ENCODE data around the gene MTF2.

MTF2 gene

GRCh38 chr1:93082313-93082712 lies 3.2 kb downstream of the MTF2 start:
- in situ Hi-C loops (cut with MboI; ENCODE audit: low sequenced_read_pairs), result no loop called here

GRCh38 chr1:93083979-93084378 lies 4.9 kb downstream of the MTF2 start:
- in situ Hi-C loops (cut with MboI; ENCODE audit: low sequenced_read_pairs), result no loop called here

DNA sequence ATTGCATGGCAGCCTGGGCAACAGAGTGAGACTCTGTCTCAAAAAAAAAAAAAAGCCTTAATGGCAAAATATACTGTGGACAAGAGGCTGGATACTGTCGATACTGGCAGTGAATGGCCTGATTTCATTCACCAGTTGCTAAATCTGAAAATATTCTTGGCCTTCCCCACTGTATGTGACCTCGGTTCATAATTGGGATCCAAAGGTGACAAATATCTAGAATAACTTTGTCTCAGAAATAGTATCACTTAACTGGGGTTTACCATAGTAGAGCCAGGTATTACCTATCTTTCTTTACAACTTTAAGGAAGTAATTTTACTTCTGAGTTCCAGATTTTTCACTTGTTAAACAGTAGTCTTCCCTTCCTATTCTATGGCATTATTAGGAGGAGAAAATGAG lies 8.4 kb downstream of the MTF2 start:
- in situ Hi-C loops (cut with MboI; ENCODE audit: low sequenced_read_pairs), result no loop called here

GRCh38 chr1:93093332-93094006 lies 14.4 kb downstream of the MTF2 start:
- in situ Hi-C loops (cut with MboI; ENCODE audit: low sequenced_read_pairs), result no loop called here

DNA sequence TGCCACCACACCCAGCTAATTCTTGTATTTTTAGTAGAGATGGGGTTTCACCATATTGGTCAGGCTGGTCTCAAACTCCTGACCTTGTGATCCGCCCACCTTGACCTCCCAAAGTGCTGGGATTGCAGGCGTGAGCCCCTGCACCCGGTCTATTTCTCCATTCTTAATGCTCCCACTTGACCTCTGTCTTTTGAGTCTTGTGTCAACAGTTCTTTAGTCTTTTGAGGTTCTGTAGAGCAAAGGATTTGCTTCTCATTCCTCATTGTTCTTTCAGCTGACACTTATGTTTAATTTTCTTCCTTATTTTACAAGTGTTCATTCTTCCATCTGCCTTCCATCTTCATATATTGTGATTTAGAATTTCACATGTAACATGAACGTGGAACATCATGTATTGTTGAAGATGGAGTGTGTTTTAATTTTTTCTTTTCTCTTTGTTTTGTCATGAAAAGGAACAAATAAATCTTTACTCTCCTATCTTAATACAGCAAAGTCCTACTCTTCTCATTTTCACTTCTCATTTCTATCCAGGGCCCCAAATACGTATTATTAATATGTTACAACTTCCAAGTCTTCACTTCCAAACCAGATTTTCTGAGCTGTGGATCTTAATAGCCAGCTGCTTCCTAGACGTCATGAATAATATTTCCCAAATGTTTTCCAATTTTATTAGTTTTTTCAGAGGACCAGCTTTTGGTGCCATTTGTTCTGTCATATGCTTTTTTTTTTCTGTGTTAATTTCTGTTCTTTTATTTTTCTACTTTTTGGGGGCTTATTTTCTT lies 16.9 kb downstream of the MTF2 start:
- in situ Hi-C loops (cut with MboI; ENCODE audit: low sequenced_read_pairs), result no loop called here

- in situ Hi-C loops (cut with MboI; ENCODE audit: low sequenced_read_pairs), result no loop called here
Measured at GRCh38 chr1:93102142-93102541, 23.1 kb downstream of the MTF2 start.

GRCh38 chr1:93106226-93106625 lies 27.1 kb downstream of the MTF2 start:
- in situ Hi-C loops (cut with MboI; ENCODE audit: low sequenced_read_pairs), result no loop called here

- in situ Hi-C loops (cut with MboI; ENCODE audit: low sequenced_read_pairs), result no loop called here
Measured at GRCh38 chr1:93107395-93107794, 28.3 kb downstream of the MTF2 start.

- in situ Hi-C loops (cut with MboI; ENCODE audit: low sequenced_read_pairs), result no loop called here
Measured at GRCh38 chr1:93108335-93108734, 29.3 kb downstream of the MTF2 start.

DNA sequence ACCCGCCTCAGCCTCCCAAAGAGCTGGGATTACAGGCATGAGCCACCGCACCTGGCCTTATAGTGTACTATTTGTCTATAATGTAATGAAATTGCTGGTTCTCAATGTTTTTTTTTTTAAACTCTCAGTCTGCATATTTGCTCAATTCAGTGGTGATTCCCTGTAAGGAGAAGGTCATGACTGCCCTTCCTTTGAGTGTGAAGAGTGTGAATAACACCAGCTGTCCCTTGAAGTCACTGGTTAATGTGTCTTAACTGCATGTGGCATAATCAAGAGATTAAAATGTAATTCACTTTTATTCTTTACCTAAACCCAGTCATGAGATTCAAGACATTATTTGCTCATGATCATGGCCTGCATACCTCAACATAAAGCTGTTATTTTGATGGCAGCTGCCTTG lies 30.5 kb downstream of the MTF2 start:
- in situ Hi-C loops (cut with MboI; ENCODE audit: low sequenced_read_pairs), result no loop called here

GRCh38 chr1:93111065-93111464 lies 32.0 kb downstream of the MTF2 start:
- in situ Hi-C loops (cut with MboI; ENCODE audit: low sequenced_read_pairs), result no loop called here

GRCh38 chr1:93111561-93111960 lies 32.5 kb downstream of the MTF2 start:
- in situ Hi-C loops (cut with MboI; ENCODE audit: low sequenced_read_pairs), result no loop called here

- in situ Hi-C loops (cut with MboI; ENCODE audit: low sequenced_read_pairs), result no loop called here
Measured at GRCh38 chr1:93113127-93113526, 34.0 kb downstream of the MTF2 start.

GRCh38 chr1:93114391-93114790 lies 35.3 kb downstream of the MTF2 start:
- in situ Hi-C loops (cut with MboI; ENCODE audit: low sequenced_read_pairs), result no loop called here

DNA sequence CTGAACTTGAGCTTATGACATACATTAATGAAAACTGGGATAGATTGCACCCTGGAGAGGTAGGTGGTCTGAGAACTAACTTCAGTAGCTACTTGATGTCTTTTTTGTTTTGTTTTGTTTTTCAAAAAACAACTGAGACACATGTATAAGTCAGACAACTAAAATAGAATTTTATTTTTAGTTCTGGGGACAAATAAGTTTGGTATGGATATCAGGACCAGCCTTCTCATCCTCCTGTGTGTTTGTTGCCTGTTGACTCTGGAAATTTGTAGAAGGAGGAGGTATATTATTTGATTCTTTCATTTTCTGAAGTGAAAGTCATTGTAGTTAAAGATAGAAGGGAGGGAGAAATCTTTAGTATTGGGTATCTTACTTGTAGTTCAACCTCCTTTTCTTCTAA lies 41.5 kb downstream of the MTF2 start:
- in situ Hi-C loops (cut with MboI; ENCODE audit: low sequenced_read_pairs), result no loop called here

DNA sequence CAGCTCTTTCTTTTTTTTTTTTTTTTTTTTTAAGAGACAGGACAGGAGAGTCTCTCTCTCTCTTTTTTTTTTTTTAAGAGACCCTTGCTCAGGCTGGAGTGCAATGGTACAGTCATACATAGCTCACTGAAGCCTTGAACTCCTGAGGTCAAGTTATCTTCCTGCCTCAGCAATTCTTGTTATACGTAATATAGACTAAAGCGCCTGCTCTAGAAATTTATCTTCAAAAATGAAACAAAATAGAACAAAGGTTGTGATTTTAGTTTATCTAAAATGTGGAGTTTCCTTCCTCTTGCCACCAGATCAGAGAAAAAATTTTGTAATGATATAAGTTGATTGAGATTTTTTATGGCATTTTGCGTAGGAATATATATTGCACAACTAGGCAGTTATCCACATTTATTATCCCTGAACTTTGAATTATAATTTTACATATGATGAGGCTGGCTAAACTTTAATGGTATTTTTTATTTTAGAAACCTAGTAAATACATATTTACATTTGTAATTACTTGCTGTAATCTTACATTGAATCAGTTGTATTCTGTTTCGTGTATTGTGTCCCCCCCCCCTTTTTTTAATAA lies 44.2 kb downstream of the MTF2 start:
- in situ Hi-C loops (cut with MboI; ENCODE audit: low sequenced_read_pairs), result no loop called here

GRCh38 chr1:93124556-93125355 lies 45.7 kb downstream of the MTF2 start:
- in situ Hi-C loops (cut with MboI; ENCODE audit: low sequenced_read_pairs), result no loop called here

- in situ Hi-C loops (cut with MboI; ENCODE audit: low sequenced_read_pairs), result no loop called here
Measured at GRCh38 chr1:93129507-93130099, 50.5 kb downstream of the MTF2 start.

DNA sequence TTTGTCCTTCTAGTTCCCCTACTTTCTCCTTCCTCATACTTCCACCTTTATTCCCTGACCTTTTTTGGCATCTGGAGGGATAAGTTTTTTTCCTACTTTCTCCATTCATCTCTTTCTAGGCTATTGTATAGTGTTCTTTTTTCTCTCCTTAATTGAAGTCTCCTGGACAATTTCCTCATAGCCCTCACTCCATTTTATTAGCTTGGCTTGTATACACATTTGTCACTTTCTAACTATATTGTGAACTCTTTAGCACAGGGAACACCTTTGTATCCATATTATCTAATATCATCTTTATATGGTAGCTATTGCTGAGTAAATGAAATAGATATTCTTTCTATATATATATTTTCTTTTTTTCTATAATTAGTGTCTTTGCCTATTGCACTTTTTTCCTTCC lies 53.6 kb downstream of the MTF2 start:
- in situ Hi-C loops (cut with MboI; ENCODE audit: low sequenced_read_pairs), result no loop called here

DNA sequence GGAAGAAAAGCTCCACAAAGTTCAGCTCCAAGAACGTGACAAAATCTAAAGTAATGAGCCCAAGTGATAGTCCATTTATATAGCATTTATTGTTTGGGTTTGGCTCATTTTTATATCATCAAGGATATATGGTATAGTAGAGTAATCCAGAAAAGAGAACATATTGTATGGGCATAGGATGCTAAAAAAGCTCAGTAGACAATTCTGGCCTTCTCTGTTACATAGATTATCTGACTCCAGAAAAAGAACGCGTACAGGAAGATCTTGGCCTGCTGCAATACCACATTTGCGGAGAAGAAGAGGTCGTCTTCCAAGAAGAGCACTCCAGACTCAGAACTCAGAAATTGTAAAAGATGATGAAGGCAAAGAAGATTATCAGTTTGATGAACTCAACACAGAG lies 57.4 kb downstream of the MTF2 start:
- in situ Hi-C loops (cut with MboI; ENCODE audit: low sequenced_read_pairs), result no loop called here
